OCI-LY7 (cell line): ENCODE measurements around the gene FSHR. TPM values are rescaled to one million over a fixed set of nuclear protein-coding genes. Genes with fewer than 3 reads are reported as not detected.

Experiments used
- BruUV-seq: library from RNA; stranded (reverse); fragments of 400-500 nt; replicated peaks from 2 replicates; lab custom pipeline; 2021; lab: Mats Ljungman, UMichigan
- CTCF ChIA-PET: fragments of 300-600 bp; sonication (Branson Sonifier 250); formaldehyde crosslinking; loops from one replicate; lab custom pipeline; 2022; ENCODE audit warnings: antibody characterized with exemption; ENCODE audit not compliant: unreplicated experiment; lab: Charles Lee
- POLR2A ChIA-PET: fragments of 300-600 bp; sonication (Branson Sonifier 250); formaldehyde crosslinking; loops from one replicate; lab custom pipeline; 2022; ENCODE audit warnings: antibody characterized with exemption; lab: Charles Lee
- DNase-seq: peaks from one replicate; pipeline ENCODE4 v3.0.0-alpha.2; 2015; ENCODE audit warnings: low spot score
- H2AFZ ChIP-seq: fragments of 200-600 bp; sonication (generic), shearing (Covaris generic); 2 replicates; pipeline ENCODE4 v1.6.1; 2014; ENCODE audit warnings: mild to moderate bottlenecking, antibody characterized with exemption, low read length, moderate library complexity
- H3K27ac ChIP-seq: fragments of 200-600 bp; sonication (generic); 2 replicates; pipeline ENCODE4 v1.5.1; 2014; ENCODE audit warnings: mixed run types, low read depth, mild to moderate bottlenecking, moderate library complexity, low read length, inconsistent platforms; ENCODE audit not compliant: poor library complexity, severe bottlenecking
- H3K36me3 ChIP-seq: fragments of 200-600 bp; sonication (generic); 2 replicates; pipeline ENCODE4 v1.6.1; 2014; ENCODE audit warnings: mild to moderate bottlenecking, antibody characterized with exemption, low read length, moderate library complexity, mixed read lengths; ENCODE audit not compliant: insufficient read depth
- H3K4me1 ChIP-seq: fragments of 200-600 bp; sonication (generic); 2 replicates; pipeline ENCODE4 v1.5.1; 2014; ENCODE audit warnings: mild to moderate bottlenecking, low read length; ENCODE audit not compliant: insufficient read depth, poor library complexity, severe bottlenecking
- H3K4me2 ChIP-seq: fragments of 200-600 bp; sonication (generic); 2 replicates; pipeline ENCODE4 v1.6.1; 2014; ENCODE audit warnings: mild to moderate bottlenecking, low read length
- H3K4me3 ChIP-seq: fragments of 200-600 bp; sonication (generic); 2 replicates; pipeline ENCODE4 v1.5.1; 2014; ENCODE audit warnings: mild to moderate bottlenecking, low read depth, low read length; ENCODE audit not compliant: poor library complexity, severe bottlenecking
- H3K79me2 ChIP-seq: fragments of 200-600 bp; sonication (generic); 2 replicates; pipeline ENCODE4 v1.6.1; 2016; ENCODE audit warnings: low read depth, mild to moderate bottlenecking, low read length, moderate library complexity, mixed read lengths; ENCODE audit not compliant: insufficient read depth
- H3K9me2 ChIP-seq: fragments of 200-600 bp; sonication (generic); 2 replicates; pipeline ENCODE4 v1.6.1; 2016; ENCODE audit warnings: mild to moderate bottlenecking, low read length, mixed read lengths; ENCODE audit not compliant: insufficient read depth
- H3K9me3 ChIP-seq: fragments of 200-600 bp; sonication (generic); 2 replicates; pipeline ENCODE4 v1.6.1; 2014; ENCODE audit warnings: mild to moderate bottlenecking, mixed run types, low read length, mixed read lengths
- H4K20me1 ChIP-seq: fragments of 200-600 bp; sonication (generic); 2 replicates; pipeline ENCODE4 v1.6.1; 2014; ENCODE audit warnings: mild to moderate bottlenecking, antibody characterized with exemption, low read length, moderate library complexity, mixed read lengths; ENCODE audit not compliant: insufficient read depth
- CTCF ChIP-seq: fragments of 200-600 bp; sonication (generic); conservative IDR thresholded peaks from 2 replicates; pipeline ENCODE4 v1.5.1; 2014; ENCODE audit warnings: mild to moderate bottlenecking, antibody characterized with exemption, low read length, moderate library complexity, mixed read lengths
- EZH2phosphoT487 ChIP-seq: fragments of 200-600 bp; sonication (generic); IDR thresholded peaks from 2 replicates; pipeline ENCODE4 v1.6.1; 2018; ENCODE audit warnings: low read depth, borderline replicate concordance, mild to moderate bottlenecking, mixed run types, antibody characterized with exemption, low read length, moderate library complexity, mixed read lengths
- intact Hi-C: fragments of 100-400 bp; cut with micrococcal nuclease; formaldehyde crosslinking; loops from one replicate; pipeline ENCODE4 v1.10.0; 2022; ENCODE audit not compliant: unreplicated experiment
- total RNA-seq, 2 experiments: library from RNA; depleted of rRNA in 1 of 2; stranded (reverse); fragments of >200 nt in 1 of 2; shearing (Covaris generic) in 1 of 2; gene quantifications; 2 replicates each; pipeline ENCODE4 v1.2.3, GENCODE V29; 2014 to 2022

Gene FSHR
- total RNA-seq, 2 experiments from 2014 or later, result not detected

- H4K20me1 ChIP-seq, result no peaks in the 10 kb centered on the region
- no peaks in the 10 kb centered on the region for H3K9me2 ChIP-seq
- no peak for DNase-seq
- TF ChIP-seq EZH2phosphoT487 (no peak), CTCF (no peak)
- no peaks in the 10 kb centered on the region for H3K9me3 ChIP-seq
- no peak overlapping the region for H3K4me3 ChIP-seq
- H3K27ac ChIP-seq, result no peak overlapping the region
- BruUV-seq, result no TSS peak
- no peaks in the 10 kb centered on the region for H3K79me2 ChIP-seq
- ChIA-PET CTCF (no interaction called here), POLR2A (interaction anchor here (0.7 kb wide), 1 partner anchor 408 kb away, joined by 3 read pairs; no protein-coding TSS in a partner anchor)
- no peaks in the 10 kb centered on the region for H3K4me1 ChIP-seq
- intact Hi-C loops, result no loop called here
- no peak overlapping the region for H3K4me2 ChIP-seq
- no peak overlapping the region for H2AFZ ChIP-seq
- H3K36me3 ChIP-seq, result no peaks in the 10 kb centered on the region
Measured at GRCh38 chr2:48993576-48993975, 160.7 kb downstream of the FSHR start.

GRCh38 chr2:48991415-48992131 lies 162.7 kb downstream of the FSHR start:
- H3K36me3 ChIP-seq, result no peaks in the 10 kb centered on the region
- no peak overlapping the region for H3K27ac ChIP-seq
- no TSS peak for BruUV-seq
- no peaks in the 10 kb centered on the region for H3K4me1 ChIP-seq
- CTCF ChIA-PET, result no interaction called here
- no peaks in the 10 kb centered on the region for H3K9me3 ChIP-seq
- H4K20me1 ChIP-seq, result no peaks in the 10 kb centered on the region
- H3K9me2 ChIP-seq, result no peaks in the 10 kb centered on the region
- no peak for DNase-seq
- no peak overlapping the region for H3K4me2 ChIP-seq
- H3K79me2 ChIP-seq, result no peaks in the 10 kb centered on the region
- POLR2A ChIA-PET, result interaction anchor here (0.9 kb wide), 1 partner anchor 43 kb away, joined by 3 read pairs; no protein-coding TSS in a partner anchor
- no peak overlapping the region for H2AFZ ChIP-seq
- H3K4me3 ChIP-seq, result no peak overlapping the region
- TF ChIP-seq CTCF, result no peak
- TF ChIP-seq EZH2phosphoT487, result no peak
- intact Hi-C loops, result no loop called here

GRCh38 chr2:48984922-48985321 lies 169.4 kb downstream of the FSHR start:
- no peaks in the 10 kb centered on the region for H4K20me1 ChIP-seq
- no peaks in the 10 kb centered on the region for H3K4me1 ChIP-seq
- H2AFZ ChIP-seq, result no peak overlapping the region
- no peaks in the 10 kb centered on the region for H3K36me3 ChIP-seq
- no TSS peak for BruUV-seq
- H3K4me3 ChIP-seq, result no peak overlapping the region
- no peak overlapping the region for H3K27ac ChIP-seq
- intact Hi-C loops, result no loop called here
- TF ChIP-seq CTCF (no peak), EZH2phosphoT487 (no peak)
- DNase-seq, result no peak
- H3K9me3 ChIP-seq, result no peaks in the 10 kb centered on the region
- ChIA-PET POLR2A (interaction anchor here (1.3 kb wide), 1 partner anchor 23 kb away, joined by 3 read pairs; no protein-coding TSS in a partner anchor), CTCF (no interaction called here)
- H3K4me2 ChIP-seq, result no peak overlapping the region
- no peaks in the 10 kb centered on the region for H3K9me2 ChIP-seq
- H3K79me2 ChIP-seq, result no peaks in the 10 kb centered on the region
